BLaER1 treated with 17β-estradiol and CSF1 and Interleukin-3, amounts not matched to agents 10 nM and 100 nM (cell line): ENCODE results near the gene DLG2.

Experiments used
- H3K27ac ChIP-seq, 11 experiments: shearing (Covaris generic); formaldehyde crosslinking; 2 replicates each; pipeline ENCODE4 v1.8.1; 2022
- H3K27me3 ChIP-seq, 11 experiments: shearing (Covaris generic); formaldehyde crosslinking; 2 replicates each; pipeline ENCODE4 v1.8.1; 2022
- H3K36me3 ChIP-seq, 11 experiments: shearing (Covaris generic); formaldehyde crosslinking; 2 replicates each; pipeline ENCODE4 v1.8.1; 2022
- H3K4me1 ChIP-seq, 10 experiments: shearing (Covaris generic); formaldehyde crosslinking; 2 replicates each; pipeline ENCODE4 v1.8.1; 2022
- H3K4me2 ChIP-seq, 11 experiments: shearing (Covaris generic); formaldehyde crosslinking; 2 replicates each; pipeline ENCODE4 v1.8.1; 2022
- H3K4me3 ChIP-seq, 10 experiments: shearing (Covaris generic); formaldehyde crosslinking; 2 replicates each; pipeline ENCODE4 v1.8.1; 2022
- H3K9ac ChIP-seq, 11 experiments: shearing (Covaris generic); formaldehyde crosslinking; 2 replicates each; pipeline ENCODE4 v1.8.1; 2022
- H3K9me3 ChIP-seq, 11 experiments: shearing (Covaris generic); formaldehyde crosslinking; replicated peaks in 1 of 11; 2 replicates each; pipeline ENCODE4 v1.8.1; 2022
- H4K20me1 ChIP-seq, 11 experiments: shearing (Covaris generic); formaldehyde crosslinking; 2 replicates each; pipeline ENCODE4 v1.8.1; 2022
- Cebpa-rat ChIP-seq, 11 experiments: shearing (Covaris generic); IDR thresholded peaks; 2 replicates each; pipeline ENCODE4 v1.8.1; 2022

DLG2 gene

DNA sequence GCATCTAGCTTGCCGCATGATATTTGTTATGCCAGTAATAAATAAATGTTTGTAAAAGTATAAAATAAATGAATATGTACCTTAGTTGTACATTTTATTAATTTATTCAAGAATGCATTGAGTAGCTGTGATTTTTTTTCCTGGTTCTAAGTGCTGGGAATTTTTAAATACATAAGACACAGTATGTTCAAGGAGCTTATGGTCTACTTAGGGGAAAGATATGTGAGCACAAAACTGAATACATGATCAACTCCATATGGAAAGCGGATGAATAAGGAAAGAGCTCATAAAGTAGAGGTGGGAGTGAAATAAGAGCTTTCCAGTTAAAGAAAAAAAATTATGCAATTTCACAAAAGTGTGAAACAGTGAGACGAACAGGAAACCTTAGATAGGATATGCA is 1396.7 kb downstream of the DLG2 start:
- H3K9ac ChIP-seq: no peak overlapping the region

DNA sequence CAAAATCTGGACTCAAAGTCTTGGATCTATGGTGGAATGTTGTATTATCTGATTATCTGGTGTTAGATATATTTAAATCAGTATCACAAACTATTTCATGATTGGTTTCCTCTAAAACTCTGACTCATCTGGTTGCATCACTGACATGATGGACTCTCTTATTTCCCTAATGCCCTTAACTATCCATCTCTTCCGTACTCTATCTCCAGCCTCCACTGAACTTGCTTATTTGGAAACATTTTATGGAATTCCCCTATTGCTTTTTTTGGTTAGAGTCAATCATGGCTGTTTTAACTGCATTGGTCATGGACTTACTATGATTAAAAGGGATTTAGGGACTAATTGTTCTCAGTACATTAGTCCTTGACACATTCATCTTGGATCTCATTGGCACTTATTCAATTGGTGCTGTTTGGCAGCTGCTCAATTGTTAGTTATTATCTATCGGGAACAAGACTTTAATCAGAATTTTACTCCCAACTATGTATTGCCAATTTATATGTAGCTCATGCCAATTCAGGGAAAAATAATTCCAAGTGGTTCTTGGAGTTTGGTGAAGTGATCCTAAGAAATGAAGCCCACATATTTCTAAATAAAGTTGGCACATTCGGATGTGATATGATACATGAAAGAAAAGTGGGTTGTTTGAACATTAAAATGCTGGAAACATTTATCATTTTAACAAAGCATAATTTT is 1399.0 kb downstream of the DLG2 start:
- Histone ChIP-seq H3K4me3 (no peak overlapping the region), H4K20me1 (no peaks in the 10 kb centered on the region), H3K9ac (no peak overlapping the region), H3K27me3 (no peaks in the 10 kb centered on the region), H3K9me3 (no peaks in the 10 kb centered on the region), H3K4me1 (no peaks in the 10 kb centered on the region), H3K4me2 (no peak overlapping the region), H3K27ac (no peak overlapping the region), H3K36me3 (no peaks in the 10 kb centered on the region)
- no peak for TF ChIP-seq Cebpa-rat (IDR thresholded peaks at IDR 0.05)

More for the DNA sequence above, 1396.7 kb downstream of the DLG2 start:
- Histone ChIP-seq H3K27me3 (no peaks in the 10 kb centered on the region), H3K36me3 (no peaks in the 10 kb centered on the region), H4K20me1 (no peaks in the 10 kb centered on the region), H3K4me1 (no peaks in the 10 kb centered on the region), H3K4me3 (no peak overlapping the region), H3K9me3 (no peaks in the 10 kb centered on the region), H3K4me2 (no peak overlapping the region), H3K27ac (no peak overlapping the region)
- TF ChIP-seq Cebpa-rat (IDR thresholded peaks at IDR 0.05): no peak

DNA sequence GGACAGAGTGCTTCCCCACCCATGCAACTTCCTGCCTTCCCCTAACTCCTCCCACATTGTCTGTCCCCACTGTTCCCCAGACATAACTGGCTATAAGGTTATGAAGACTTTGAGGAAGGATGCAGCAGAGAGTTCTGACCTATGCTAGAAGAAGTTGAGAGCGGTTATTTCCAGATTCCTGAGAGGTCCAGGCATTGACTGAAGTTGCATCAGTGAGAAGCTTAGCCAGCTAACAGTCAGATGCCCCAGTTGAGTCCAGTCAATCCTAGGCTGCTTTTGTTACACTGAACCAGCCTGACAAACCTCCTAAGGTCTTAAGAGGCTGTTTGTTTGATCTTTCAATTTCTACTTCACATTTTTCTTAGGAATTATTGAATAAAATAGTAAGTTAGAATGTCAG is 1403.1 kb downstream of the DLG2 start:
- no peaks in the 10 kb centered on the region for H3K27me3 ChIP-seq
- no peaks in the 10 kb centered on the region for H3K36me3 ChIP-seq
- H3K4me3 ChIP-seq: no peak overlapping the region
- TF ChIP-seq Cebpa-rat (IDR thresholded peaks at IDR 0.05): no peak
- H3K9me3 ChIP-seq: no peaks in the 10 kb centered on the region
- no peaks in the 10 kb centered on the region for H4K20me1 ChIP-seq
- H3K4me1 ChIP-seq: no peaks in the 10 kb centered on the region
- no peak overlapping the region for H3K27ac ChIP-seq
- no peak overlapping the region for H3K4me2 ChIP-seq
- H3K9ac ChIP-seq: no peak overlapping the region

DNA sequence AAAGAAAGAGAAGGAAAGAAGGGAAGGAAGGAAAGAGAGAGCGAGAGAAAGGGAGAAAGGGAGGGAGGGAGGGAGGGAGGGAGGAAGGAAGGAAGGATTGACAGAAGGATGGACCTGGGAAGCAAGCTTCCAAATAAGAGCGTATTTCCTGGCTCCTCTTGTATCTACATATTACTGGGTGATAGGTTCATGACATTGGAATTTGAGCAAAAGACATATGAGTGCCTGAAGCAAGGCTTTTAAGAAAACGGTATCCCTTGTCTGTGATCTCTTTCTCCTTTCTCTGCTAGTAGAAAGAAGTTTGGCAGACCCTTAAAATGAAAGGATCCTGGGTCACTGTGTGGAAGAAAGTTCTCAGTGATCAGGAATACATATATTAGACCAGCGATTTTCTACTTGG is 1408.8 kb downstream of the DLG2 start:
- Histone ChIP-seq H3K36me3 (no peaks in the 10 kb centered on the region), H3K9me3 (no peaks in the 10 kb centered on the region), H3K4me2 (no peak overlapping the region), H3K27me3 (no peaks in the 10 kb centered on the region), H3K4me1 (no peaks in the 10 kb centered on the region), H4K20me1 (no peaks in the 10 kb centered on the region), H3K27ac (no peak overlapping the region), H3K4me3 (no peak overlapping the region), H3K9ac (no peak overlapping the region)
- no peak for TF ChIP-seq Cebpa-rat (IDR thresholded peaks at IDR 0.05)

DNA sequence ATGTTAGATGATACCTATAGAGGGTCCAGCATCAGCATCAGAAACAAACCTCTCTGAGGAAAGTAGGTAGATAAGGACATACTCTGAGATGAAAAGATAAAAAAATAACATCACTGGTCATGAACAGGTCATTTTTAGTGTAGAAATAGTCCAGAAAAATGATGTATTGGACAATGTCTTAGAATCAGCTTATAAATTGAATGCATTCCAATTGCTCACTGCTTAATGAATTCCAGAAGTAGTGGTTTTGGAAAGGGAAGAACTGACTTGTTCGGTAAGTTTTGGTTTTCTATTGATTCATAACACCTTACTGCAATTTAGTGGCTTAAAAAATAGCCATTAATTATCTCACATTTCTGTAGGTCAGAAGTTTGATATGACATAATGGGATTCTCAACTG is 1411.5 kb downstream of the DLG2 start:
- Histone ChIP-seq H3K4me3 (no peak overlapping the region), H3K27ac (no peak overlapping the region), H3K9me3 (no peaks in the 10 kb centered on the region), H3K4me2 (no peak overlapping the region), H3K4me1 (no peaks in the 10 kb centered on the region), H4K20me1 (no peaks in the 10 kb centered on the region), H3K27me3 (no peaks in the 10 kb centered on the region), H3K36me3 (no peaks in the 10 kb centered on the region), H3K9ac (no peak overlapping the region)
- TF ChIP-seq Cebpa-rat (IDR thresholded peaks at IDR 0.05): no peak

DNA sequence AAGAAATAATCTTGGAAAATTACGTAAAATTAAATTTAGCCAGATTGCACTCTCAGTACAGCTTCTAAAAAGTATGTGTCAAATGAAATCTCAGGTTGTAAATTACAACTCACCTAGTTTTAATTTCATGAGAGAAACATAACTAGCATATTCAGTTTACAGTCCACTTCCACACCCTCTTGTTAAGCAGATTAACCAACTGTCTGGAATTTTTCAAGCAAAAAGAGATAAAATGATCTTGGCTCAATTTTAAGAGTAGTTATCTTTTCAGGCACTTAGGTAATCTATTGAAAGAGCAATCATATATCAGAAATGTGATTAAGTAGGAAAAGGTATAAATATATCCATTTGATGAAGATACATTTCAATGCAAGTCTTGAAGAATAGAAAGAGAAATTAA is 1412.6 kb downstream of the DLG2 start:
- H3K27ac ChIP-seq: no peak overlapping the region
- TF ChIP-seq Cebpa-rat (IDR thresholded peaks at IDR 0.05): no peak
- H3K4me2 ChIP-seq: no peak overlapping the region
- H3K4me1 ChIP-seq: no peaks in the 10 kb centered on the region
- H3K36me3 ChIP-seq: no peaks in the 10 kb centered on the region
- no peaks in the 10 kb centered on the region for H3K27me3 ChIP-seq
- no peak overlapping the region for H3K9ac ChIP-seq
- no peaks in the 10 kb centered on the region for H3K9me3 ChIP-seq
- H3K4me3 ChIP-seq: no peak overlapping the region
- H4K20me1 ChIP-seq: no peaks in the 10 kb centered on the region

DNA sequence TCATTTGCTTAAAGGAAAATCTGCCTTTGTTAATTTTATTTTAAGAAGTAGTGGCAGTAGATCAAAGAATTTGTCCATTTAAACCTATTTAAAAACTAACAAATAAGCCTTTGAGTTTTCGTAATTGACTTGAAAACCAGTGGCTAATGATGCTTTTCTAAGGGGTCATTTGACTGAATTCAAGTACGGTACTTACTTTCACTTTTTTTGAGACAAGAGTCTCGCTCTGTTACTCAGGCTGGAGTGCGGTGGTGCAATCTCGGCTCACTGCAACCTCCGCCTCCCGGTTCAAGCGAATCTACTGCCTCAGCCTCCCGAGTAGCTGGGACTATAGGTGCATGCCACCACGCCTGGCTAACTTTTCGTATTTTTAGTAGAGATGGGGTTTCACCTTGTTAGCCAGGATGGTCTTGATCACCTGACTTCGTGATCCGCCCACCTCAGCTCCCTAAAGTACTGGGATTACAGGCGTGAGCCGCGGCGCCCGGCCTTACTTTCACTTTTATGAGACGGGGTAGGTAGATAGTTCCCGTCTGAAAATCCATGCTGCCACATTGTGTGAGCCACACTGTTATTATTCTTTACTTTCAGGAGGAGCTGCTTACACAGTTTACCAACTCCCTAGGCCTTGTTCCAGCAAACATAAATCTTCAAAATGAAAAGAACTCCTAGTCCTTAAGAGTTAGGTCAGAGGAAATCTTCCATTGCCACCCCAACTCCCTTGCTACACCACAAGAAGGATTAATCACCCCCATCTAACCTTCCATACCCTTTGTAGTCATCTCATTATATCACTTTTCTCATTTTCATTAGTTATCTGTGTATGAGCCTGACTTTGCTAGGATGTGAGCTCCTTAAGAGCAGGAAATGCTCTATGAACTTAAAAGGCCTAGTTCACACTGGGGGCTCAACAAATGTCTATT is 1414.4 kb downstream of the DLG2 start:
- TF ChIP-seq Cebpa-rat (IDR thresholded peaks at IDR 0.05): no peak
- Histone ChIP-seq H3K9ac (no peak overlapping the region), H3K27ac (no peak overlapping the region), H3K4me3 (no peak overlapping the region), H3K4me2 (no peak overlapping the region), H4K20me1 (no peaks in the 10 kb centered on the region), H3K4me1 (no peaks in the 10 kb centered on the region), H3K9me3 (no peaks in the 10 kb centered on the region), H3K27me3 (no peaks in the 10 kb centered on the region), H3K36me3 (no peaks in the 10 kb centered on the region)

DNA sequence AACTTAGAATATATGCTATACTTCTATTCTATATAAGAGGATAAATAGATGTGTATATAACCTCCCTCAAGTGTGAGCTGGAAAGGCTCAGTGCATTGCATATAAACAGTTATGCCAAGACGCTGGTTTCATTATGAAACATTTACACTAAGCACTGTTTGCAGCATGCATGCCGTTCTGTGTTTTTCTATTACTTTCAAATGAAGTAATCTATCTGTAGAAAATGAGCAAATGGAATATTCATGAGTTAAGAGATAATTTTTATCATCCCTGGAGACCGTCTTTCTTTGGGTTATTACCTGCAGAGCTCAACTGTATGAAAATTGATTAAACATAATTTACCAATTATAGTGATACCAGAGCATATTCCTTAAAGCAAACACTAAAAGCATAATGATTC is 1415.2 kb downstream of the DLG2 start:
- Histone ChIP-seq H3K27ac (no peak overlapping the region), H4K20me1 (no peaks in the 10 kb centered on the region), H3K4me3 (no peak overlapping the region), H3K9ac (no peak overlapping the region), H3K9me3 (no peaks in the 10 kb centered on the region), H3K4me2 (no peak overlapping the region), H3K4me1 (no peaks in the 10 kb centered on the region), H3K27me3 (no peaks in the 10 kb centered on the region), H3K36me3 (no peaks in the 10 kb centered on the region)
- no peak for TF ChIP-seq Cebpa-rat (IDR thresholded peaks at IDR 0.05)

DNA sequence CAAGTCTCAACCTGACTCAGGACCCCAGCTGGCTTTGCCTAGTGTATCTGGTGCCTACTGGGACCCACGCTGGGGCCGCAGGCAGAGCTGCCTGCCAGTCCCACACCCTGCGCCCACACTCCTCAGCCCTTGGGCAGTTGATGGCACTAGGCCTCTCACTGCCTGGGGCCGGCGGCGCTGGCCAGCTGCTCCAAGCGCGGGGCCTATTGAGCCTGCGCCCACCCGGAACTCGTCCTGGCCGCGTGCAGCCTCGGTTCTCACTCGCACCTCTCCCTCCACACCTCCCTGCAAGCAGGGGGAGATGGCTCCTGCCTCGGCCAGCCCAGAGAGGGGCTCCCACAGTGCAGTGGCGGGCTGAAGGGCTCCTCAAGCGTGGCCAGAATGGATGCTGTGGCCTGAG is 1432.4 kb downstream of the DLG2 start:
- Histone ChIP-seq H3K27me3 (no peaks in the 10 kb centered on the region), H3K9me3 (peaks cover 0 to 12% (median 8%) of the 10 kb centered on the region in 11 experiments; a peak in 14 of 22 replicates), H4K20me1 (no peaks in the 10 kb centered on the region), H3K36me3 (no peaks in the 10 kb centered on the region), H3K9ac (no peak overlapping the region), H3K4me1 (peaks cover 0 to 14% (median 0%) of the 10 kb centered on the region in 10 experiments; a peak in 3 of 20 replicates), H3K4me2 (no peak overlapping the region), H3K4me3 (no peak overlapping the region), H3K27ac (no peak overlapping the region)
- no peak for TF ChIP-seq Cebpa-rat (IDR thresholded peaks at IDR 0.05)
